Hepatocyte (in vitro differentiated cells): ENCODE results near the gene C12orf75. TPM values are rescaled to one million over a fixed set of nuclear protein-coding genes. Genes with fewer than 3 reads are reported as not detected.

Source experiments
- DNase-seq: peaks from one replicate; pipeline ENCODE4 v3.0.0-alpha.2; 2016; ENCODE audit warnings: low spot score
- H2AFZ ChIP-seq: fragments of 200-600 bp; sonication (generic); 2 replicates; pipeline ENCODE4 v1.6.0; 2016; ENCODE audit warnings: antibody characterized with exemption, mild to moderate bottlenecking
- H3K27ac ChIP-seq: fragments of 200-600 bp; sonication (generic); 2 replicates; pipeline ENCODE4 v1.5.1; 2016; ENCODE audit warnings: mild to moderate bottlenecking
- H3K27me3 ChIP-seq: fragments of 200-600 bp; sonication (generic); 2 replicates; pipeline ENCODE4 v1.6.1; 2016
- H3K36me3 ChIP-seq: fragments of 200-600 bp; sonication (generic); replicated peaks from 2 replicates; pipeline ENCODE4 v1.5.1; 2016; ENCODE audit warnings: low read depth; ENCODE audit not compliant: insufficient read depth
- H3K4me1 ChIP-seq: fragments of 200-600 bp; sonication (generic); 2 replicates; pipeline ENCODE4 v1.5.1; 2016; ENCODE audit warnings: mild to moderate bottlenecking, moderate library complexity; ENCODE audit not compliant: insufficient read depth
- H3K4me2 ChIP-seq: fragments of 200-600 bp; sonication (generic); 2 replicates; pipeline ENCODE4 v1.6.0; 2016
- H3K4me3 ChIP-seq: fragments of 200-600 bp; sonication (generic); 2 replicates; pipeline ENCODE4 v1.5.1; 2016; ENCODE audit warnings: mild to moderate bottlenecking
- H3K79me2 ChIP-seq: fragments of 200-600 bp; sonication (generic); 2 replicates; pipeline ENCODE4 v1.6.0; 2017; ENCODE audit warnings: mild to moderate bottlenecking
- H3K9me2 ChIP-seq: fragments of 200-600 bp; sonication (generic); replicated peaks from 2 replicates; pipeline ENCODE4 v1.6.0; 2017; ENCODE audit warnings: mild to moderate bottlenecking; ENCODE audit not compliant: insufficient read depth
- H3K9me3 ChIP-seq: fragments of 200-600 bp; sonication (generic); 2 replicates; pipeline ENCODE4 v1.5.1; 2016; ENCODE audit warnings: low read depth, mild to moderate bottlenecking
- H4K20me1 ChIP-seq: fragments of 200-600 bp; sonication (generic); 2 replicates; pipeline ENCODE4 v1.6.0; 2016; ENCODE audit warnings: mild to moderate bottlenecking; ENCODE audit not compliant: insufficient read depth, poor library complexity, severe bottlenecking
- EZH2 ChIP-seq: fragments of 200-600 bp; sonication (generic); IDR thresholded peaks from 2 replicates; pipeline ENCODE4 v1.6.1; 2016; ENCODE audit warnings: antibody characterized with exemption, mild to moderate bottlenecking, borderline replicate concordance
- EZH2phosphoT487 ChIP-seq: fragments of 200-600 bp; sonication (generic); IDR thresholded peaks from one replicate; pipeline ENCODE4 v1.6.1; 2018; ENCODE audit warnings: antibody characterized with exemption, mild to moderate bottlenecking, low read depth, moderate library complexity; ENCODE audit not compliant: unreplicated experiment, severe bottlenecking
- WGBS: methylation state at CpG from one replicate; pipeline ENCODE4 v1.1.6; 2016; ENCODE audit warnings: low lambda C conversion rate; ENCODE audit errors: missing lambda C conversion rate; 5-methylcytosine and 5-hydroxymethylcytosine counted together
- polyA plus RNA-seq: library from polyadenylated mRNA; unstranded; fragments of >200 nt; fragmentation: Nextera tagmentation; extraction: Ambion mirVana; gene quantifications from 2 replicates; pipeline ENCODE4 v1.2.1, GENCODE V29; 2016
- total RNA-seq: library from RNA; depleted of rRNA; stranded (reverse); fragments of >200 nt; gene quantifications from 2 replicates; pipeline ENCODE4 v1.2.3, GENCODE V29; 2014
- TF ChIP-seq, protein P1 (sequence below): fragments of 200-600 bp; sonication (generic); IDR thresholded peaks from 2 replicates; pipeline ENCODE4 v1.5.1; 2016; ENCODE audit warnings: antibody characterized with exemption, mild to moderate bottlenecking; ENCODE audit not compliant: poor library complexity

C12orf75 gene
- total and polyA plus RNA-seq, 2 experiments from 2014 or later = 80.9 to 103 TPM

DNA sequence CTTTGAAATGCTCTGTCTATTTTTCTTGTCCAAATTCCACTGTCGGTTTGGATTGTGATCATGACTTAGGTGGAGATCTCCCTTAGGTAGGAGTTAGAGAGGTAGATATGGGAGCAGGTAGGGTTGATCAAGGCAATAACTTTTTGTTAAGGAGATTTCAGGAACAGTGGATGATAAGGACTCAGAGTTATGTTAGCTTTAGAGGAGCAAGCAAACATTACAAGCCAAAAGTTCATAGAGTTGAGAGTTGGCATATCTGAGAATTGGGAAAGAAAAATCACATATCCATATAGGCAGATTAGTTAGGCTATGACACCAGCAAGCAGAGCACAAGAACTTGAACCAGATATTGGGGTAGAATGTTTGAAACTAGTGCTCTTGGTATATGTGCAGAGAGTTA lies 43.1 kb upstream of the C12orf75 start:
- WGBS = 53% methylated on average over 1 of the region's 1 CpG
- H3K9me3 ChIP-seq = no peaks in the 10 kb centered on the region
- no peak overlapping the region for H3K4me2 ChIP-seq
- H3K9me2 ChIP-seq = no peaks in the 10 kb centered on the region
- no peaks in the 10 kb centered on the region for H3K4me1 ChIP-seq
- no peak overlapping the region for H3K27ac ChIP-seq
- TF ChIP-seq EZH2phosphoT487 (no peak), EZH2 (no peak)
- TF ChIP-seq, protein P1, sequence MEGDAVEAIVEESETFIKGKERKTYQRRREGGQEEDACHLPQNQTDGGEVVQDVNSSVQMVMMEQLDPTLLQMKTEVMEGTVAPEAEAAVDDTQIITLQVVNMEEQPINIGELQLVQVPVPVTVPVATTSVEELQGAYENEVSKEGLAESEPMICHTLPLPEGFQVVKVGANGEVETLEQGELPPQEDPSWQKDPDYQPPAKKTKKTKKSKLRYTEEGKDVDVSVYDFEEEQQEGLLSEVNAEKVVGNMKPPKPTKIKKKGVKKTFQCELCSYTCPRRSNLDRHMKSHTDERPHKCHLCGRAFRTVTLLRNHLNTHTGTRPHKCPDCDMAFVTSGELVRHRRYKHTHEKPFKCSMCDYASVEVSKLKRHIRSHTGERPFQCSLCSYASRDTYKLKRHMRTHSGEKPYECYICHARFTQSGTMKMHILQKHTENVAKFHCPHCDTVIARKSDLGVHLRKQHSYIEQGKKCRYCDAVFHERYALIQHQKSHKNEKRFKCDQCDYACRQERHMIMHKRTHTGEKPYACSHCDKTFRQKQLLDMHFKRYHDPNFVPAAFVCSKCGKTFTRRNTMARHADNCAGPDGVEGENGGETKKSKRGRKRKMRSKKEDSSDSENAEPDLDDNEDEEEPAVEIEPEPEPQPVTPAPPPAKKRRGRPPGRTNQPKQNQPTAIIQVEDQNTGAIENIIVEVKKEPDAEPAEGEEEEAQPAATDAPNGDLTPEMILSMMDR = no peak
- no peak for DNase-seq
- H3K79me2 ChIP-seq = no peaks in the 10 kb centered on the region
- H3K36me3 ChIP-seq = no peaks in the 10 kb centered on the region
- no peak overlapping the region for H3K4me3 ChIP-seq
- H2AFZ ChIP-seq = no peak overlapping the region
- H3K27me3 ChIP-seq = no peaks in the 10 kb centered on the region
- H4K20me1 ChIP-seq = no peaks in the 10 kb centered on the region

DNA sequence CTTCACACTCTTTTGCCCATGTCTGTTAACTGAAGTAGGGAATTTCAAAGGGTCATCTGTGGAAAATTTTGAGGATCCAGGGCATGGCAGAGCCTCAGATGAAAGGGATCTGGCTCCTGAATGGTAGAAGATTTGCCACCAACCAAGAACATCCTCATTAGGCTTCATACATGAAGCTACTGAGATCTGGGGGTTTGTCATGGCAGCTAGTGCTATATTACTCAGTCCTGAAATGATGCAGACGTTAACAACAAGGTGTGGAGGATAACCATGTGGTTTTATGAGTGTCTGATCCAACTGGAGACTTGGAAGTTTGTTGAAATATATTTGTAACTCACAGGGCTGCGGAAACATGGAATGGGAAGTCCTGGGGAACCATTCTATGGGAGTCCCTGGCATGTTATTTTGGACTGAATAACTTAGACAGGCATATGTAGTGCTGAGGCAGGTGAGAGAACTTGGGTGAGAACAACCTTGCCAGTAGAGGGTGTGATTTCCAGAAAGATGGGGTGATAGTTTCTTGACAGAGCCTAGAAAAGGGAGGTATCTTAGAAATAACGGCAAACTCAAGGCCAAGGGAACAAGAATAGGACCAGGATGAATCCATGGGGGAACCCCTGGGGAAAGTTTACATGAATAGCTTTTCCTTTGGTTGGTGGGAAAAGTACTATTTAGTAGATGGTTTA lies 42.0 kb upstream of the C12orf75 start:
- no peaks in the 10 kb centered on the region for H3K4me1 ChIP-seq
- H3K36me3 ChIP-seq = no peaks in the 10 kb centered on the region
- no peak overlapping the region for H3K27ac ChIP-seq
- no peaks in the 10 kb centered on the region for H3K9me2 ChIP-seq
- DNase-seq = no peak
- no peak overlapping the region for H3K4me2 ChIP-seq
- WGBS = 75% methylated on average over 3 of the region's 3 CpGs
- H4K20me1 ChIP-seq = no peaks in the 10 kb centered on the region
- no peak overlapping the region for H2AFZ ChIP-seq
- no peaks in the 10 kb centered on the region for H3K9me3 ChIP-seq
- no peaks in the 10 kb centered on the region for H3K27me3 ChIP-seq
- H3K4me3 ChIP-seq = no peak overlapping the region
- TF ChIP-seq, protein P1 = no peak
- TF ChIP-seq EZH2phosphoT487 (no peak), EZH2 (no peak)
- no peaks in the 10 kb centered on the region for H3K79me2 ChIP-seq

DNA sequence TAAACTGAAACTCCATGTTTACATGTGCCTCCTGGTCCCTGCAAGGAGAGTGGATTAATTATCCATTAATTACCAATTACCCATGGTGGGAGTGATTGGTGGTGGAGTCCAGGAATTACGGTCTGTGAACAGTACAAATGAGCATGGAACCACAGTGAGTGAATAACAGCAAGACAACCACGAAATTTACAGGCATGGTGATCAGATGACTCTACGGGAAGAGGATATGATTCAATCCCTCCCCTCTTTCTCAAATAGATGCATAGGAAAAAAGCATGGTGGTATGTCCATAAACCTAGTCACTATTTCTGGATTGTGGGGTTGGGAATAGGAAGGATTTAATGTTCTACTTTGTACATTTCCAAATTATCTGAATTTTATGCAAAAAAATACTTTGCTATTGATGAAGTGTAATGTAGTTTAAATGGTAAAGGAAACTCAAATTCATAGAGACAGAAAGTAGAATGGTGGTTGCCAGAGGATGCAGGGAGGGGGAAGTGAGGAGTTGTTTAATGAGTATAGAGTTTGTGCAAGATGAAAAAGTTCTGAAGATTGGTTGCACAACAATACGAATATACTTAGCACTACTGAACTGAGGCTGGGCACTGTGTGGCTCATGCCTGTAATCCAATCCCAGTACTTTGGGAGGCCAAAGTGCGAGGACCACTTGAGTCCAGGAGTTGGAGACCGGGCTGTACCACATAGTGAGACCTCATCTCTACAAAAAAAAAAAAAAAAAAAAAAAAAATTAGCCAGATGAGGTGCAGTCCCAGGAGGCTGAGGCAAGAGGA lies 41.2 kb upstream of the C12orf75 start:
- TF ChIP-seq, protein P1 = no peak
- TF ChIP-seq EZH2phosphoT487 (no peak), EZH2 (no peak)
- Histone ChIP-seq H2AFZ (no peak overlapping the region), H3K9me2 (no peaks in the 10 kb centered on the region), H3K27ac (no peak overlapping the region), H3K27me3 (no peaks in the 10 kb centered on the region), H3K79me2 (no peaks in the 10 kb centered on the region), H4K20me1 (no peaks in the 10 kb centered on the region), H3K4me3 (no peak overlapping the region), H3K9me3 (no peaks in the 10 kb centered on the region), H3K36me3 (no peaks in the 10 kb centered on the region), H3K4me1 (no peaks in the 10 kb centered on the region), H3K4me2 (no peak overlapping the region)
- no peak for DNase-seq
- 94% methylated on average over 6 of the region's 6 CpGs for WGBS
